HTERT RPE-1 (cell line): ENCODE measurements around the gene MTM1.

Source experiments
- in situ Hi-C: fragments of 300-500 bp; cut with MboI; formaldehyde crosslinking; loops from 4 replicates; pipeline ENCODE4 v1.14.3; 2020; ENCODE audit warnings: low sequenced_read_pairs

MTM1 gene

GRCh38 chrX:150702966-150703694, 134.7 kb downstream of the MTM1 start:
- in situ Hi-C loops: no loop called here

- in situ Hi-C loops: no loop called here
These were observed 135.2 kb downstream of the MTM1 start for GRCh38 chrX:150703695-150703974.

GRCh38 chrX:150704030-150704613, 135.7 kb downstream of the MTM1 start:
- in situ Hi-C loops: no loop called here

- in situ Hi-C loops: no loop called here
These were observed 144.2 kb downstream of the MTM1 start for GRCh38 chrX:150712619-150713018.

GRCh38 chrX:150715184-150715583, 146.8 kb downstream of the MTM1 start:
- in situ Hi-C loops: no loop called here

- in situ Hi-C loops: no loop called here
These were observed 151.2 kb downstream of the MTM1 start for GRCh38 chrX:150719621-150720020.
